Left ventricle myocardium inferior (tissue), 1 donor: ENCODE measurements around the gene DMGDH. TPM values are rescaled to one million over a fixed set of nuclear protein-coding genes. Genes with fewer than 3 reads are reported as not detected.

Experiments
- DNase-seq: peaks from one replicate; pipeline ENCODE4 v3.0.0-alpha.2; 2020
- H3K27ac ChIP-seq: fragments of 200-600 bp; replicated peaks from 2 replicates; pipeline ENCODE4 v1.8.0; 2021
- H3K27me3 ChIP-seq: fragments of 200-600 bp; 2 replicates; pipeline ENCODE4 v1.8.0; 2021; ENCODE audit warnings: low read depth
- H3K36me3 ChIP-seq: fragments of 200-600 bp; 2 replicates; pipeline ENCODE4 v1.8.0; 2021
- H3K4me1 ChIP-seq: fragments of 200-600 bp; 2 replicates; pipeline ENCODE4 v1.8.0; 2021
- H3K4me3 ChIP-seq: fragments of 200-600 bp; 2 replicates; pipeline ENCODE4 v1.8.0; 2021; ENCODE audit warnings: mild to moderate bottlenecking, moderate library complexity
- H3K9me3 ChIP-seq: fragments of 200-600 bp; replicated peaks from 2 replicates; pipeline ENCODE4 v1.8.0; 2021
- CTCF ChIP-seq: fragments of 200-600 bp; IDR thresholded peaks from 2 replicates; pipeline ENCODE4 v1.8.0; 2021; ENCODE audit warnings: antibody characterized with exemption, mild to moderate bottlenecking, borderline replicate concordance
- intact Hi-C: fragments of 100-400 bp; cut with micrococcal nuclease; formaldehyde crosslinking; loops from one replicate; pipeline ENCODE4 v1.11.0; 2022
- total RNA-seq: library from RNA; stranded (reverse); fragmentation: NEBNext Ultra II Directional; extraction: Animal tissue kit (Norgen Biotek cat#: 25700); gene quantifications from one replicate; pipeline ENCODE4 v1.2.1, GENCODE V29; 2021
- donor health status: DM: no; HTN: yes; CAD: no; lungs with severe emphysema.

Gene DMGDH
- total RNA-seq, 1 donor from 2014 or later, result 2.4 TPM

GRCh38 chr5:79005151-79005550 is 64.3 kb downstream of the DMGDH start:
- no peak for TF ChIP-seq CTCF
- Histone ChIP-seq H3K4me3 (no peak overlapping the region), H3K9me3 (no peaks in the 10 kb centered on the region), H3K36me3 (no peaks in the 10 kb centered on the region), H3K4me1 (no peaks in the 10 kb centered on the region), H3K27ac (no peak overlapping the region), H3K27me3 (peaks cover 5% of the 10 kb centered on the region)
- intact Hi-C loops, result no loop called here
- no peak for DNase-seq

- Histone ChIP-seq H3K27ac (no peak overlapping the region), H3K27me3 (peaks cover 5% of the 10 kb centered on the region), H3K9me3 (no peaks in the 10 kb centered on the region), H3K4me1 (no peaks in the 10 kb centered on the region), H3K36me3 (no peaks in the 10 kb centered on the region), H3K4me3 (no peak overlapping the region)
- intact Hi-C loops, result no loop called here
- DNase-seq, result no peak
- no peak for TF ChIP-seq CTCF
These were observed 67.1 kb downstream of the DMGDH start for GRCh38 chr5:79002374-79002773.

GRCh38 chr5:79001471-79001870 is 68.0 kb downstream of the DMGDH start:
- Histone ChIP-seq H3K27me3 (peaks cover 5% of the 10 kb centered on the region), H3K4me1 (no peaks in the 10 kb centered on the region), H3K4me3 (no peak overlapping the region), H3K27ac (no peak overlapping the region), H3K9me3 (no peaks in the 10 kb centered on the region), H3K36me3 (no peaks in the 10 kb centered on the region)
- TF ChIP-seq CTCF, result no peak
- intact Hi-C loops, result no loop called here
- no peak for DNase-seq

GRCh38 chr5:78997090-78997489 is 72.4 kb downstream of the DMGDH start:
- no peak for DNase-seq
- Histone ChIP-seq H3K27me3 (no peaks in the 10 kb centered on the region), H3K36me3 (no peaks in the 10 kb centered on the region), H3K4me3 (no peak overlapping the region), H3K9me3 (no peaks in the 10 kb centered on the region), H3K27ac (no peak overlapping the region), H3K4me1 (no peaks in the 10 kb centered on the region)
- intact Hi-C loops, result no loop called here
- no peak for TF ChIP-seq CTCF

- intact Hi-C loops, result no loop called here
- no peak for TF ChIP-seq CTCF
- Histone ChIP-seq H3K4me3 (no peak overlapping the region), H3K9me3 (no peaks in the 10 kb centered on the region), H3K27me3 (no peaks in the 10 kb centered on the region), H3K36me3 (no peaks in the 10 kb centered on the region), H3K27ac (no peak overlapping the region), H3K4me1 (no peaks in the 10 kb centered on the region)
- no peak for DNase-seq
These were observed 73.9 kb downstream of the DMGDH start for GRCh38 chr5:78995521-78996007.

- intact Hi-C loops, result no loop called here
- Histone ChIP-seq H3K4me1 (no peaks in the 10 kb centered on the region), H3K9me3 (no peaks in the 10 kb centered on the region), H3K4me3 (no peak overlapping the region), H3K36me3 (no peaks in the 10 kb centered on the region), H3K27me3 (no peaks in the 10 kb centered on the region), H3K27ac (no peak overlapping the region)
- no peak for TF ChIP-seq CTCF
- no peak for DNase-seq
These were observed 76.3 kb downstream of the DMGDH start for GRCh38 chr5:78993165-78993564.
